ENCODE results near the gene CARMIL1.

Gene CARMIL1

GRCh38 chr6:25278914-25279747 is at the start of gene CARMIL1:
Gene CARMIL1 (plus strand): TSS chr6:25279374. CDS start chr6:25279796, 422 bp downstream.
- peak; percentile 64 to 78 for DNase-seq

DNA sequence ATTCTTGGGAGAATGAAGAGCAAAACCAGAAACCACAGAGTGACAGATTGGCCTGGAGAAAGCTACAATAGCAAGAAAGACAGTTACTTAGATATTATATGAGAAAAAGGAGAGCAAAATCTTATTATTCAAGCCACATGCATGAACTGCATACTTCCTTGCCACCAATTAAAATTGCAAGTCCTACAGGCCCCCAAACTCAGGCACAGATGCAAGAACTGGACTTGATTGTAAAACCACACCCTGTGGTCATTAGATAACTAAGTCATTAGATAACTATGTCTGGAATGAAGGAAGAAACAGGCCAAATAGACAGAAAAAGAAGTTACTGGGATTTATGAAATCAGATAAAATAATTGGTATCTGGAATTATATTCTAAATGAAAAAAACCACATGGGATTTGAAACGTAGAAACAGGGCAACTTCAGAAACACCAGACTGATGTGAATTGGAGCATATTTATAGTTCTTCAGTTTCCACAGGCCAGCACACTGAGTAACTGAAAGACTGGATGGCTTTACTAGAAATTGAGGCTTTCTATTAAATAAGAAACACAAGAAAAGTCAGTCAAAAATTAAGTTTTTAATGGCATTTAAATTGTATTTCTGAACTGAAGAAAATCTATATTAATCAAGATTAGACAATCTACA is 49.4 kb upstream of the CARMIL1 start:
- no peak for DNase-seq

GRCh38 chr6:25232479-25232878 is 46.7 kb upstream of the CARMIL1 start:
- DNase-seq, result no peak

GRCh38 chr6:25233226-25233625 is 45.9 kb upstream of the CARMIL1 start:
- DNase-seq, result no peak

DNA sequence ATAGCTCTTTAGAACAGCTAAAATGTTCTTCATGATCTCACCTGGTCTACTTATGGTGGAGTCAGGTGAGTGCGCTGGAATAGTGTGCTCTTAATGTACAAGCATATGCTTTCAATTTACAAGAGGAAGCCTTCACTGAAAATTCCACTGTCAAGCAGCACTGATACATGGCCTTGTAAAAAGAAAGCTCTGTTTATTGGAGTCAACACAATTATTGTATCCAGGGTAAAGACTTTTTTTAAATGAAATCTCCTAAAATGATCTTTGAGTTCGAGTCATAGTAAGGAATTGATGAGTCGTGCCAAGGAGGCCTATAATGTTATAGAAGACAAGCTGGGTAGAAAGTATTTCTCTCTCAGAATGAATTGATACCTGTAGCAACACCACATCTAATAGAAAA is 41.6 kb upstream of the CARMIL1 start:
- DNase-seq, result no peak

DNA sequence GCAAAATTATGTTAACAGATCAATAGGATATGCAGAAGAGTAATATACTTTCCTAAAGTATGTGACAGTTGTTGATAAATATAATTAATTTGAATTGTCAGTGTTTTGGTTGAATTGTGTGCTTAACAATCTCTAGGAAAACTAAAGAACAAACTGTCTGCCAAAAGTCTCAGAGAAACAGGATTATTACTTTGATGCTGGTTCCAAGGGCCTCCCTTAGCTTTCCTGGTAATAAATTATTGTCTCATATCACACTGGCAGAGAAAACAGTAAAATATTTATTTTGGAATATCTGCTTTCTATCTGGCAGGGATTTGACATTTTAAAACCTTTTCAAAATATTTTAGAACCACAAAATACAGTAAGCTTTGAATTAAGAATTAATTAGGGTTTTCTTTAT is 40.1 kb upstream of the CARMIL1 start:
- no peak for DNase-seq

DNA sequence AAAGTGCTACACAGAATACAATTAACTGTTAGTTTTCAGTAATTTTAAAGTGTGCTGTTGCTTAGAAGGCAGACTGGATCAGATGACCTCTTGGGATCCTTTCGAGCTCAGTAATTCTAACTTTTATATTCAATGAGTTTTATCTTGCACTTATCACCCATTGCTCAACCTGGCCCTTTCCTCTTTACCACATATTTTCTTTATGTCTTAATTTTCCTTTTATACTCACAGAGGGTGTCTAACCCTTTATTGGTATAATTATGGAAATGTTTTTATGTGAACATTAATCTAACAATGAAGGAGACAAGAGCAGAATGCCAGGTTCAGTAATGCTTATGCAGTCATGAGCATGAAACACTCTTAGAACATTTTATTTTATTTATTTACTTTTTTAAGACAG is 39.7 kb upstream of the CARMIL1 start:
- no peak for DNase-seq

GRCh38 chr6:25242567-25242966 is 36.6 kb upstream of the CARMIL1 start:
- no peak for DNase-seq

- DNase-seq, result no peak
Measured at GRCh38 chr6:25244865-25245264, 34.3 kb upstream of the CARMIL1 start.

GRCh38 chr6:25248123-25248522 is 31.1 kb upstream of the CARMIL1 start:
- DNase-seq, result no peak

DNA sequence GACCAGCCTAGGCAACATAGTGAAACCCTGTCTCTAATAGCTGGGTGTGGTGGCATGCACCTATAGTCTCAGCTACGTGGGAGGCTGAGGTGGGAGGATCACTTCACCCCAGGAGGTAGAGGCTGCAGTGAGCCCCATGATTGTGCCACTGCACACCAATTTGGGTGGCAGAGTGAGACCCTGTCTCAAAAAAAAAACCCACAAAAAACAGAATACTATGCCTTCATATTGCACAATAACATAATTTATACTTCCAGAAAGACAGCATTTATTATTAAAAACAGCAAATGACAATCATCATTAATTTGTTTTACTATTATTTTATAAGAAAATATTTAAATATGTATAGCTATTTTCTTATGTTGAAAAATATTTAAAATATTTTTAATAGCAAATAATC is 30.0 kb upstream of the CARMIL1 start:
- DNase-seq, result no peak

GRCh38 chr6:25250878-25251277 is 28.3 kb upstream of the CARMIL1 start:
- DNase-seq, result peak in 1 of 2 donors; percentile 6

GRCh38 chr6:25251426-25251825 is 27.7 kb upstream of the CARMIL1 start:
- no peak for DNase-seq

DNA sequence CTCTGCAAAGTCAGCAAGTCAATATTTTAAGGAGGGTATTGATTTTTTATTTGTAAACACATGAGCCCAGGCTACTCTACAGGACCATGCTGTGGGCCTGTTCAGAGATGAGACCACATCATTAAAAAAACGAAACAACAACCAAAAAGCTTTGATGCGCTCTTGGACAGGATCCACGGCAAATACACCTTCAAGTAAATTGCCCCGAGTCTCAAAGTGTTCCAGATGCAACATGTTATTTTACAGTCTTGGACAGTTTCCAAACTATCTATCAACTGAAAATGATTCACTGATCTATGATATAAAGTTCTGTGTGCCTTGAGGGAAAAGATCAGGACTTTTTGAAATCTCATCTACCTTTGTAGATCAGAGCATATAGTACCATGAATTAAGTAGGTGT is 25.8 kb upstream of the CARMIL1 start:
- no peak for DNase-seq

DNA sequence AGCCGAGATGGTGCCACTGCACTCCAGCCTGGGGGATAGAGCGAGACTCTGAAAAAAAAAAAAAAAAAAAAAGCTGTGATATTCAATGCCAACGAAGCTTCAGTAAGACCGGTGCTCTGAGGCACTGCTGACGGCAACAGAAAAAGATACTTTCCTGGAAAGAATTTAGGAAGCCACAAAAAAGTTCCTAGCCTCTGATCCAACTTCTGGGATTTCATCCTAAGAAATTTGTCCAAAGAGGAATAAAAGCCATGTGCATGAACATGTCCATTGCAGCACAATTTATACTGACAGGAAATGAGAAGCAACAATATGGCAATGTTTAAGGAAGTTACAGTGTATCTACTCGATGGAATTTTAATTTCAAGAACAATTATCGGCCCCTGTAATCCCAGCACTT is 24.5 kb upstream of the CARMIL1 start:
- DNase-seq, result no peak

- DNase-seq, result no peak
Measured at GRCh38 chr6:25257686-25258348, 21.4 kb upstream of the CARMIL1 start.

DNA sequence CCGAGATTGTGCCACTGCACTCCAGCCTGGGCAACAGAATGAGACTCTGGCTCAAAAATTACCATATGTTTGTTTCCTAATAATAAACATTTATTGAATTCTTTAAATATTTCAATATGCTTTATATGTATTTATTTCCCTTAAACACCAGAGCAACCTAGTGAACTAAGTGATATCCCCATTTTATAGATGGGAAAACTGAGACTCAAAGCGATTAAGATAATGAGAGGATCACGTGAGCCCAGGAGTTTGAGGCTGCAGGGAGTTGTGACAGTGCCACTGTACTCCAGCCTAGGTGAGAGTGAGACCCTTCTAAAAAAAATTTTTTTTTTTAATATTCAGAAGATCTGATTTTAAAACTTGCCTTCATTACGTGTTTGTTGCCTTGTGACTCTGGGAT is 19.4 kb upstream of the CARMIL1 start:
- no peak for DNase-seq

DNA sequence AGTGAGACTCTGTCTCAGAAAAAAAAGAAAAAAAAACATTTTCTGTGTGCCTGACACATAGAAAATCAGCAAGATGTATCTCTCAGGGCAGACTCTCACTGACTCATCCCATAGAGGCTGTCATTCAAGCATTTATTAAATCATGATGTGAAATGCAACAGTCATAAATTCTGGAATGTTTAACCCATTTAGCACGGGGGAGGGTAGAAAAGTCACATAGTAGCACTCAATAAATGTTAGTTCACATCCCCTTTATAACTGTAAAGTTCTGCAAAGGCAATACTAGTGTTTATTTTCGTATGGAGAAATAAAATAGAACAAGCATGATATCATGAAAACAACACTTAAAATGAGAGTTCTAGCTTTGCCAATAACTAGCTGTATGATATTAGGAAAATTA is 15.5 kb upstream of the CARMIL1 start:
- DNase-seq, result no peak

DNA sequence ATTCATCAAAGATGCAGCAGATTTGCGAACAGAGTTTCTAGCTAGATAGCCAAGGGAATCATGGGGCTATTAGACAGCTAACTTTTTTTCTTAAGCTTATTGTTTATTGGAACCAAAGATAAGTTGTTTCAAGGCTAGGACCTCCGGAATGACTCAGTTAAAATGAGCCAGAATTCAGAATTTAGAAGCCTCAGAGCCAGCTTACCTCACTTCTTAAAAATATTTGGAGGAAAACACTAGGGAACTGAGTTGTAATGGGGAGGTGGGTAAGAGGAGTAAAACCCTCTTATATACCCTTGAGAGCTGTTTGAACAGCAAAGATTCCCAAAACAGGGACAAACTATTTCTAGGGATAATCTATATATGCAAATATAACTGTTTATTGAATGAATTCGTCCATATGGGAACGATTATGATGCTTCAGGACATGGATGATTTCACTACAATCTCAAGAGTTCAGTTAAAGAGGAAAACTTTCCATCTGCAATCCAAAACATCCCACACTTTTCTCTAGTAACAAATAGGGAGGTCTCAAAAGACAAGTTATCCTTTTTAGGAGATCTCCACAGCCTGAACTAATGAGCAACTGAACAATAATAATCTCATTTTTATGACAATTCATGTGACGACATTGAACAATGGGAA is 12.6 kb upstream of the CARMIL1 start:
- DNase-seq, result no peak

GRCh38 chr6:25267662-25268061 is 11.5 kb upstream of the CARMIL1 start:
- DNase-seq, result no peak

GRCh38 chr6:25270559-25270958 is 8.6 kb upstream of the CARMIL1 start:
- DNase-seq, result no peak

DNA sequence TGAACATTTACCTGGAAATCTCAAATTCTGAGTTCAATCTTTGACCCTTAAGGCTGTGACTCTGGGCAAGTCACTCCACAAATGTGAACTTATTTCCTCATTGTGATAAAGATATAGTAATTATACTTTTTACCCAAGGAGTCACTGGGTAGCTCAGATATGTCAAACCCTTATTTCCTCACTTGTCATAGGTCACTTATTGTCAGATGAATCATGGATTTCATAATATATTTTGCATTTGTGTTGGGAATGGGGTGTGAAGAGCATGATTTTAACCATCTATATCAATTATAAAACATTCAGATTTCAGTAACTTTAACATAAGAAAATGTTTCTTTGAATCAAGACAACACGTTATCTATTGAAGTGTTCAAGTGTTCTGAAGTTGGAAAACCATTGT is 3.7 kb upstream of the CARMIL1 start:
- DNase-seq, result no peak

- DNase-seq, result no peak
Measured at GRCh38 chr6:25277386-25277785, 1.8 kb upstream of the CARMIL1 start.

GRCh38 chr6:25277857-25278256 is 1.3 kb upstream of the CARMIL1 start:
- DNase-seq, result no peak

All from stimulated activated CD4-positive, alpha-beta T cell treated with anti-CD3 and anti-CD28 coated beads, Interleukin-2, amount 100 ng/mL, for 24 hours (primary cell).